ENCODE data around the gene ZNF648.

DNA sequence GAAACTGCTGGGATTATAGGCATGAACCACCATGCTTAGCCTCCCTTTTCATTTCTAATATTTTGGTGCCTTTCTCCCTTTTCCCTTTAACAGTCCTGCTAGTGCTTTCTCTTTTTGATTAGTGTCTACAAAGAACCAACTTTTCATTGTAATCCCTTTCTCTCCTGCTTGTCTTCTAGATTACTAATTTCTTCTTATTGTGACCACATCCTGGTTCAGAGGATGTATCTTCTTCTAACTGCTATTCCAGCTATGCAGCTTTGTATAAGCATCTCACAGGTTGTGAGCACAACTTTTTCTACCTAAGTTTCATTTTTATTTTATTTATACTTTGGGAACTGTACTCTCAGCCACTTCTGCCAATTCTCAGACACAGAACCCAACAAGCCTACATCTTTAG lies 14.7 kb downstream of the ZNF648 start:
- TF ChIP-seq, protein P1, sequence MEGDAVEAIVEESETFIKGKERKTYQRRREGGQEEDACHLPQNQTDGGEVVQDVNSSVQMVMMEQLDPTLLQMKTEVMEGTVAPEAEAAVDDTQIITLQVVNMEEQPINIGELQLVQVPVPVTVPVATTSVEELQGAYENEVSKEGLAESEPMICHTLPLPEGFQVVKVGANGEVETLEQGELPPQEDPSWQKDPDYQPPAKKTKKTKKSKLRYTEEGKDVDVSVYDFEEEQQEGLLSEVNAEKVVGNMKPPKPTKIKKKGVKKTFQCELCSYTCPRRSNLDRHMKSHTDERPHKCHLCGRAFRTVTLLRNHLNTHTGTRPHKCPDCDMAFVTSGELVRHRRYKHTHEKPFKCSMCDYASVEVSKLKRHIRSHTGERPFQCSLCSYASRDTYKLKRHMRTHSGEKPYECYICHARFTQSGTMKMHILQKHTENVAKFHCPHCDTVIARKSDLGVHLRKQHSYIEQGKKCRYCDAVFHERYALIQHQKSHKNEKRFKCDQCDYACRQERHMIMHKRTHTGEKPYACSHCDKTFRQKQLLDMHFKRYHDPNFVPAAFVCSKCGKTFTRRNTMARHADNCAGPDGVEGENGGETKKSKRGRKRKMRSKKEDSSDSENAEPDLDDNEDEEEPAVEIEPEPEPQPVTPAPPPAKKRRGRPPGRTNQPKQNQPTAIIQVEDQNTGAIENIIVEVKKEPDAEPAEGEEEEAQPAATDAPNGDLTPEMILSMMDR (IDR thresholded peaks at IDR 0.05) = no peak
- no peak for TF ChIP-seq POLR2AphosphoS5 (IDR thresholded peaks at IDR 0.05)
- TF ChIP-seq POLR2A (IDR thresholded peaks at IDR 0.05) = no peak

All from prostate gland (tissue), 2 donors.